GM19240 (cell line): ENCODE data around the gene TFF2.

Source experiments
- DNase-seq: peaks from one replicate; pipeline ENCODE4 v3.0.0; 2011; ENCODE audit warnings: low spot score; ENCODE audit not compliant: insufficient read length

Gene TFF2

GRCh38 chr21:42384156-42384945 is 33.6 kb upstream of the TFF2 start:
- DNase-seq: no peak

- DNase-seq: no peak
Measured at GRCh38 chr21:42383331-42383730, 32.5 kb upstream of the TFF2 start.

- DNase-seq: no peak
Measured at GRCh38 chr21:42382915-42383314, 32.1 kb upstream of the TFF2 start.

GRCh38 chr21:42381347-42381984 is 30.7 kb upstream of the TFF2 start:
- no peak for DNase-seq

- DNase-seq: no peak
Measured at GRCh38 chr21:42379426-42380215, 28.8 kb upstream of the TFF2 start.

GRCh38 chr21:42378418-42378817 is 27.6 kb upstream of the TFF2 start:
- DNase-seq: no peak

GRCh38 chr21:42377951-42378340 is 27.2 kb upstream of the TFF2 start:
- no peak for DNase-seq

GRCh38 chr21:42377211-42377950 is 26.6 kb upstream of the TFF2 start:
- DNase-seq: no peak

GRCh38 chr21:42376338-42376982 is 25.7 kb upstream of the TFF2 start:
- DNase-seq: no peak

GRCh38 chr21:42375966-42376337 is 25.2 kb upstream of the TFF2 start:
- no peak for DNase-seq

- DNase-seq: no peak
Measured at GRCh38 chr21:42375506-42375905, 24.7 kb upstream of the TFF2 start.

- no peak for DNase-seq
Measured at GRCh38 chr21:42374864-42375499, 24.2 kb upstream of the TFF2 start.

- no peak for DNase-seq
Measured at GRCh38 chr21:42374457-42374856, 23.7 kb upstream of the TFF2 start.

GRCh38 chr21:42373908-42374455 is 23.2 kb upstream of the TFF2 start:
- DNase-seq: no peak

GRCh38 chr21:42373196-42373907 is 22.6 kb upstream of the TFF2 start:
- no peak for DNase-seq

- DNase-seq: no peak
Measured at GRCh38 chr21:42370894-42371654, 20.3 kb upstream of the TFF2 start.

GRCh38 chr21:42369821-42370220 is 19.0 kb upstream of the TFF2 start:
- no peak for DNase-seq

GRCh38 chr21:42367367-42368165 is 16.8 kb upstream of the TFF2 start:
- DNase-seq: no peak
